ENCODE data around the gene LKAAEAR1.
"Not testable (repeated sequence)": the region's sequence is repeated elsewhere in the genome, so short reads cannot be mapped to it uniquely, and the experiment has no call there.

LKAAEAR1 gene, protein sequence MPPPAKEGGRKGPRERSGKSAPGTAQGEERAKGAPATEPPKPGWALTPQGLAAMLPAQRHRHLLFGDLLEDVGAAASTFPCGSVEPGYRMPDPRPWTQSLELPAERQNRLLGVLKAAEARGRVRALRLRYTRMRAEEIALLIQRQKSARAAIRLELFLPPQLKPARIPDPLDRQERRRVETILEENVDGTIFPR

DNA sequence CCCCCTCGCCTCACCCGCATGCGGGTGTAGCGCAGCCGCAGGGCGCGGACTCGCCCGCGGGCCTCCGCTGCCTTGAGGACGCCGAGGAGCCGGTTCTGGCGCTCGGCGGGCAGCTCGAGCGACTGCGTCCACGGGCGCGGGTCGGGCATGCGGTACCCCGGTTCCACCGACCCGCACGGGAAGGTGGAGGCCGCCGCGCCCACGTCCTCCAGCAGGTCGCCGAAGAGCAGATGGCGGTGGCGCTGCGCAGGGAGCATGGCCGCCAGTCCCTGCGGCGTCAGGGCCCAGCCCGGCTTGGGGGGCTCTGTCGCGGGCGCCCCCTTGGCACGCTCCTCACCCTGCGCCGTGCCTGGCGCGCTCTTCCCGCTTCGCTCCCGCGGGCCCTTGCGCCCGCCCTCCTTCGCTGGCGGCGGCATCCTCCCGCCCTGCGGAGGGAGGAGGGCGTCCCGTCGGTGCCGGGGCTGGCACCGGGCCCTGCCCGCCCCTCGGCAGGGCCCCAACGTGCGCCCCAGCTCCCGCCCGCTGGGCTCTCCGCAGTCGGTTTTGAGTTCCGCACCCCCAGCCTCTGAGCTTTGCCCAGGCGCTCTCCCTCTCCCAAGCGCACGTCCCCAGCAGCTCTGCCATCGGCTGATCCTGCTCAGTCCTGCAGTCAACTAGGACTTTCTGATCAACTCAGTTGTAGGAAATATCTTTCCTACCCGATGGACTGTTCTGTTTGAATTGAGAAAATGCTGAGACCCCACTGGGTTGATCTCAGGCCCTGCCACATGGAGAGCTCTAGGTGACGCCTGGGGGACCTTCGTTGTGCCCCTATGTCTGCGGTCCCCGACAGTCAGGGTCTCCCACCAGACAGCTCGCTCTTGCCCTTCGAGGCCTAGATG lies at the start of gene LKAAEAR1:
LKAAEAR1 (minus strand) TSS at position 595 of the 881 bp plus-strand sequence; CDS start at position 416, 179 bp downstream.
- no peak for DNase-seq (ENCODE audit: low read depth, low spot score)

- DNase-seq (ENCODE audit: low read depth, low spot score): no peak
Measured at GRCh38 chr20:64131406-64131805, 47.2 kb upstream of the LKAAEAR1 start.

- no peak for DNase-seq (ENCODE audit: low read depth, low spot score)
Measured at GRCh38 chr20:64130876-64131275, 46.7 kb upstream of the LKAAEAR1 start.

- no peak for DNase-seq (ENCODE audit: low read depth, low spot score)
Measured at GRCh38 chr20:64130271-64130670, 46.1 kb upstream of the LKAAEAR1 start.

- no peak for DNase-seq (ENCODE audit: low read depth, low spot score)
Measured at GRCh38 chr20:64129146-64129782, 45.1 kb upstream of the LKAAEAR1 start.

DNA sequence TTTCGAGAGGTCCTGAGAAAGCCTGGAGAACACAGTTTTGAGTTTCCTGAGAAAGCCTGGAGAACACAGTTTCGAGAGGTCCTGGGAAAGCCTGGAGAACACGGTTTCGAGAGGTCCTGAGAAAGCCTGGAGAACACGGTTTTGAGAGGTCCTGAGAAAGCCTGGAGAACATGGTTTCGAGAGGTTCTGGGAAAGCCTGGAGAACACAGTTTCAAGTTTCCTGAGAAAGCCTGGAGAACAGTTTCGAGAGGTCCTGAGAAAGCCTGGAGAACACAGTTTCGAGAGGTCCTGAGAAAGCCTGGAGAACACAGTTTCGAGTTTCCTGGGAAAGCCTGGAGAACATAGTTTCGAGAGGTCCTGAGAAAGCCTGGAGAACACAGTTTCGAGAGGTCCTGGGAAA lies 39.3 kb upstream of the LKAAEAR1 start:
- not testable (repeated sequence) for DNase-seq (ENCODE audit: low read depth, low spot score)

- DNase-seq (ENCODE audit: low read depth, low spot score): not testable (repeated sequence)
Measured at GRCh38 chr20:64122927-64123326, 38.7 kb upstream of the LKAAEAR1 start.

DNA sequence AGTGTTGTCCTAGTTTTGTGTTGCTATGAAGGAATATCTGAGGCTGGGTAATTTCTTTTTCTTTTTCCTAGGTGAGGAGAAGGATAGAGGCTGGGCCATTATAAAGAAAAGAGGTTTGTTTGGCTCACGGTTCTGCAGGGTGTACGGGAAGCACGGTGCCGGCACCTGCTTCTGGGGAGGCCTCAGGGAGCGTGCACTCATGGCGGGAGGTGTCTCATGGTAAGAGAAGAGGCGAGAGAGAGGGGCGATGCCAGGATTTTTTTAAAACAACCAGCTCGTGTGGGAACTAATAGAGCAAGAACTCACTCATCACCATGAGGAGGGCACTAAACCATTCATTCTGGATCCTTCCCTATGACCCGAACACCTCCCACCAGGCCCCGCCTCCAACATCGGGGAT lies 37.4 kb upstream of the LKAAEAR1 start:
- no peak for DNase-seq (ENCODE audit: low read depth, low spot score)

- DNase-seq (ENCODE audit: low read depth, low spot score): no peak
Measured at GRCh38 chr20:64119681-64120341, 35.6 kb upstream of the LKAAEAR1 start.

GRCh38 chr20:64119301-64119680 lies 35.1 kb upstream of the LKAAEAR1 start:
- no peak for DNase-seq (ENCODE audit: low read depth, low spot score)

- DNase-seq (ENCODE audit: low read depth, low spot score): not testable (repeated sequence)
Measured at GRCh38 chr20:64117432-64117777, 33.2 kb upstream of the LKAAEAR1 start.

DNA sequence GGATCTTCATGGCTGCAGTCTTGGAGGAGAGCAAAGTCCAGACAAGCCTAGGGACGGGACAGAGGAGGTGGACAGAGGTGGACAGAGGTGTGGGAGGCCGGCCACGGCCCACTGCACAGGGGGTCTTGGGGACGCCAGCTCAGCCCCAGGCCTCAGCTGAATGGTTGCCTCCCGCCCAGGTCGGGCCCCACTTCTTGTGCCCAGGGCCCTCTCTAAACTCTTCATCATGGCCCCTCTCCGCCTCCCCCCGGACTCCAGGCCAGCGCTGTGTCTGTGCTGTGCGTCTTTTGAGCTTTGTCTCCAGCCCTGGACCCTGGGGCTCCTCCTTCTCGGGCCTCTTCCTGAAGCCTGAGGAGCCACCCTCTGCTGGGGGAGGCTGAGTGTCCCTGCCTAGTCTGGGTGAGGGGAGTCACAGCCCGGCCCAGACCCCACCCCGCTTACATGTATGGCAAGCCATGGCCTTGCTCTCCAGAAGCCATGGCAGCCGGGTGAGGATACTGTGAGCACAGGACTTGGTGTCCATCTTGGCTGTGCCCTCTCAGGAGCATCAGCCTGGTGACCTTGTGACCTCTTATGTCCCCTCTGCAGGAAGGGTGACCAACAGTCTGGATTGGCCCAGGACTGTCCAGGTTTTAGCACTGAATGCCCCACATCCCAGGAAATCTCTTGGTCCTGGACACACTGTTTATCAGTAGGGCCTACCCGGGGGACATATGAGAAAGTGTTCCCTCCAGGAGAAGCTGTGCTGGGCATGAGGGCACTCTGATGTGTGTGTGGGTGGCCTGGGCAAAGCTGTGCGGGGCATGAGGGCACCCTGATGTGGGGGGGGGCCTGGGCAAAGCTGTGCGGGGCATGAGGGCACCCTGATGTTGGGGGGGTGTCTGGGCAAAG lies 32.6 kb upstream of the LKAAEAR1 start:
- no peak for DNase-seq (ENCODE audit: low read depth, low spot score)

DNA sequence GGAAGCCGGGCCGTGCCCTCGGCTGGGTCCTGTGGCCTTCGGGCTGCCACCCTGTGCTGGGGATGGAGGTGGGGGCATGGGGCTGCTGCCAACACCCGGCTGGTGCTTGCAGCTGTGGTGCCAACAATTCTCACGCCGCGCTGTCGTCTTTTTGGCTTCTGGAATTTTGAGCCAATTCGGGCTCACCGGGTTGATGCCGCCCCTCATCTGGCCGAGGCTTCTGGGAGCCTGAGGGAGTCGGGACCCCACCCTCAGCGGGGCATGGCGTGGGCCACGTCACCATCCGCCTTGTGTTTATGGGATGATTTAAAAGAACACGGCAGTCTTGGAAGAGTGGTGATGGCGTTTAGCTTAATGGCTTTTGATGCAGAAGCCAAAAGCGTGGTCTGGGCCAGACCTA lies 31.8 kb upstream of the LKAAEAR1 start:
- DNase-seq (ENCODE audit: low read depth, low spot score): no peak

DNA sequence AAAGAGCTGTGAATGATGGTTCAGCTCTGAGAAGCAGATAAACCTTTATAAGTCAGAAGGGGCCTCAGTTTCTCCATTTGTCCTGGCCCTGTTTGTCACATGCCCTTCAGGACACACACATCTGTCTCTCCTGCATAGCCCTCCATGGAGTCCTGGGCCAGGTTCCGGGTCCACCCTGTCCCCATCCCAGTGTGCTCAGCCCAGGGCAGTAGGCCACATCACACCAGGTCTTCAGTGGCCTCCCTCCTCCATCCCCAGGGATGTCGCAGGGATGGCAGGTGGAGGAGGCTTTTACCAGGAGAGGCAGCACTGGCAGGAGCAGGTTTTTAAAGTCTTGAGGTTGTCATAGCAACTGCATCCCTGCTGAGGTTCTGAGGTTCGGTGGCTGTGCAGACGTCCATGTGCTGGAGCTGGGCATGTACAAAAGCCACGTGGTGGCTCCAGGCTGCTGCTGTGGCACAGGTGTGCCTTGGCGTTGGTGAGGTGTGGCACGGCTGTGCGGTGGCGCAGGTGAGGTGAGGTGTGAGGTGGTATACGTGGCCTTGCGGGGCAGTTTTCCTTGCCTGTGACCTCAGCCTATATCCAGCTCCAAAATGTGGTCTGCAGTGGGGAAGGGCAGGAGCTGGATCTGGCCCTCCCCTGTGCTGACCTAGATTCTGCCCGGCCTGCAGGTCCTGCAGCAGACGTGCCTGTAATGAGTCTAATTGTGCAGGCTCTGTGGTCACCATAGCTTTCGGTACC lies 31.1 kb upstream of the LKAAEAR1 start:
- DNase-seq (ENCODE audit: low read depth, low spot score): no peak

DNA sequence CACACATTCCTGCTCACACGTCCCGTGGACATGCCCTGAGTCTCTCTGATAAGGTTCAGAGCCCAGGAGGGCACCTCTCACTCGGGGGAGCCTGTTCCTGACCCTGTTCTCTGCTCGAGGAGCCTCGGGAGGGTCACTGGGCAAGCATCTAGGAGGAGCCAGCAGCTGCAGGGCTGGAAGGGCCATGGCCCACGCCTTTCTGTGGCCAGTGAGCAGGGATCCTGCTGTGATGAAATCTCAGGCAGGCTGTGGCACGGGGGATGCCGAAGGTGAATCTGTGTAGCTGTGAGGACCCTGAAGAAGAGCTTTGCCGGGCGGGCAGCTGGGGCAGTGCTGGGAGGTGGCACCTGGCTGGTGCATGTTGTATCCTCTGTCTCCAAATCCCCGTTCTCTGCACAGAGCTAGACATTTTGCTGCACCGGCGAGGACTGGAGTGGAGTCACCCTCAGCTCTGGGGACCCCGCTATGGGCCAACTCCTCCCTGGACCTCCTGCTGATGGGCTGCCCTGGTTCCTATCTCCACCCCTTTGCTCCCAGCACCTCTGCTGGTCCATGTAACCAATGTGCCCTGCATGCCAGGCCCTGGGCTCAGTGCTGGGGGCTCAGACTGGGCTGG lies 30.3 kb upstream of the LKAAEAR1 start:
- DNase-seq (ENCODE audit: low read depth, low spot score): no peak

GRCh38 chr20:64113796-64114355 lies 29.7 kb upstream of the LKAAEAR1 start:
- DNase-seq (ENCODE audit: low read depth, low spot score): no peak

DNA sequence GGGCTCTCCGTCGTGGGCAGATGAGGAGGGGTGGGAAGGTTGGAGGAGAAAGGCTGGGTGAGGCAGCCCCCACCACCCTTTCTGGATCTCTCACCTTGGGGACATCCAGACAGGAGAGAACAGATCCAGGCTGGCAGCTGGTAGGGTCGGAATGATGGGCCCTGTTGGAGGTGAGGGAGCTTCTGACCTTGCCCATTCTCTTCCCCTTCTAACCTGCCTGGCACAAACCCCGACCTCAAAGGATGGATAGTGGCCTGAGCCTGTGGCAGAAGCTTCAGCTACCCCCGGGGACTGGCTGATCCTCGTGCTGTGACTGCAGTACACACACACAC lies 29.2 kb upstream of the LKAAEAR1 start:
- no peak for DNase-seq (ENCODE audit: low read depth, low spot score)

DNA sequence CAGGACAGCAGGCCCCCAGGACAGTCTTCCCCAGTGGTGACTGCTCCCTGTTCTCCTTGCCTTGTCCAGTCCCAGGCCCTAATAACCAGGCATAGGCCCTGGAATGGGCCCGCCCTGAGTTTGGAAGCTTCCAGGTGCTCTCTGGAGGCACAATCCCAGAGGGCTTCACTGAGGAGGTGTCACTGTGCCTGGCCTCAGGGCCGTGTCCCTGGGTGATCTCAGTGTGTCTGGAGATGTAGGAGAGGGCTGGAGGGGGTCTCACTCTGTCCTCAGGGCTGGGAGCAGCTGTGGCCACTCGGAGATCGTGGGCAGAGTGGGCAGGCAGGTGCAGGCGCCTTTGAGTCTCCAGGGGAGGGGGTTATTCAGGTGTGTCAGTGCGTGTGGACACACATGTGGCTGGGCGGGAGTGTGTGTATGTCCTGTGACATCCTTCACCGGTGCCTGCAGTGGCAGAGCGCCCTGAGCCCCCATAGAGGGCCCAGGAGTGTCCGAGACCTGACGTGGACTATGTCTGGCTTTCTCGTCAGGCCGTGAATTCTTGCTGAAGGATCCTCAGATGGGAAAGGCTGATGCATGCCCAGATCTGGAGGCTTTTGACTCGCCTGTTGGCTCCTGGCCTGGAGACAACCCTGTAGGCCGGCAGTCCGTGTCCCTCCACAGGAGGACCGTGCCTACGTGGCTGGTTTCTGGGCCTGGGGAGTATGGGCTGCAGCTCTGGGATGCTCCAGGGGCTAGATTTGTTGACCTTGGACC lies 28.7 kb upstream of the LKAAEAR1 start:
- DNase-seq (ENCODE audit: low read depth, low spot score): no peak
